Head of caudate nucleus (tissue), 42 donors: ENCODE measurements around the gene PPP1CB.
A peak's percentile ranks its signal among the peaks of the same experiment; 100 is the strongest.
"Not testable (repeated sequence)": the region's sequence is repeated elsewhere in the genome, so short reads cannot be mapped to it uniquely, and the experiment has no call there.

Source experiments
- DNase-seq, 42 donors: peaks; one replicate each; pipeline versions ENCODE4 v3.0.0 to v3.0.0-alpha.2; 2020 to 2021; ENCODE audit warnings: mixed read lengths in 7 of 42
- intact Hi-C: fragments of 100-400 bp; cut with DNase I; formaldehyde crosslinking; loops from one replicate; pipeline ENCODE4 v1.15.0; 2022

PPP1CB gene

DNA sequence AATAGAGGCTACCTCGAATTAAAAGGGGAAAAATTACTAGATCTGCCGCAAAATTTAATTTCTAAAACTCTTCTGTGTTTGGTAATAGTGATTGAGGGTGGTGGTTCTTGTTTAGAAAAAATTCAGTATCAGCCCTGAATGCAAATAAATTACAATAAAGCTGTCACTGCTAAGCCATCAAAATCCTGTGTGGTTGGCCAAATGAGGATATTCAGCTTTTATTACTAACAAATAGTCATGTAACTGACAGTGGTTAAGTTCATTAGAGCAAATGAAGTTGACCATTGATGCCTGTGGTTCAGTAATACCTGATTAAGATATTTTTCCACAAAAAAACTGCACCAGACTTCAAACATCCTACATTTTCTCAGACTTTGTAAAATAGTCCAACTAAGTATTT is 14.4 kb downstream of the PPP1CB start:
- no peak for DNase-seq
- intact Hi-C loops: no loop called here

DNA sequence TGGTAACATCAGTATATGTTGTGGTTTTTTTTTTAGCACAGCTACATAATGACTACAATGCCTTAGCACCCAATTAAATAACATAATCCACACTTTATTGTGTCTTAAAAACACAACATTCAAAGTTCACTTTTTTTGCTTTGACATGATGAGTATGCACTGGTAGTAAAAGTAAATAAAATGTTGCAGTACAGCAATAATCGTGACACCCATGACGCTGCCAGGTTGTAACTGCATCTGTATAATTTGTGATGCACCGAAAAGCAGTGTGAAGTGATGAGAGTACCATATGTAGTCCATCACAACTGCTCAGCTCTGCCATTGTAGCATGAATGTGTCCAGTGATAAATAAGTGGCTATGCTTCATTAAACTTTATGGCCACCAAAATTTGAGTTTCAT is 15.7 kb downstream of the PPP1CB start:
- intact Hi-C loops: no loop called here
- no peak for DNase-seq

DNA sequence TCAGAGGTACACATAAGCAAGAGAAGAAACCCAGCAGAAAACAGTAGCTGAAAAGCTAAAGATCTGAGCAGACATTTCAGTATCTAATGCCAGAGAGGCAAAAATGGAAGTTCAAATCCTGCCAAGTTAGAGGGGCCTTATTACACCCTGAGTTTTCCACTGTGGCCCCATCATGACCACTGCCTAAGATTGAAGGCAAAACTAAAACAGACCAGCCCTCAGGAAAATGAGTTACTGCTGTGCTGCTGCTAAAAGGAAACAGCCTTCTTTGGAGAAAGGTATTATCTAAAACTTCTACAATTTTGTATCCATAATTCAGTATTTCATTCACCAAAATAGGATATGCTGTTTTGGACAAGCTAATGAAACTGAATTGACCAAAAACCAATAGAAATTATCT is 16.8 kb downstream of the PPP1CB start:
- intact Hi-C loops: no loop called here
- DNase-seq: no peak

DNA sequence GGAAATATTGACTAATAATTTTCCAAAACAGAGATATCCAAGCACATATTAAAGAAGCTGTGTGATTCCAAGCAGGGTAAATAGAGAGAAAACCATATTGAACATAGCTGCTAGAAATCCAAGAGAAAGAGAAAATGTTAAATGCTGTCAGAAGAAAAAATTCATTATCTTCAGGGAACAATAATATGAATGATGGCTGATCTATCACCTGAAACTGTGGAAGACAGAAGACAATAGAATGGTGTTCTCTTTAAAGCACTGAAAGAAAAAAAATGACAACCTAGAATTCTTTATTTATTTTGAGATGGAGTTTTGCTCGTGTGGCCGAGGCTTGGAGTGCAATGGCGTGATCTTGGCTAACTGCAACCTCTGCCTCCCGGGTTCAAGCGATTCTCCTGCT is 17.3 kb downstream of the PPP1CB start:
- no peak for DNase-seq
- intact Hi-C loops: no loop called here

DNA sequence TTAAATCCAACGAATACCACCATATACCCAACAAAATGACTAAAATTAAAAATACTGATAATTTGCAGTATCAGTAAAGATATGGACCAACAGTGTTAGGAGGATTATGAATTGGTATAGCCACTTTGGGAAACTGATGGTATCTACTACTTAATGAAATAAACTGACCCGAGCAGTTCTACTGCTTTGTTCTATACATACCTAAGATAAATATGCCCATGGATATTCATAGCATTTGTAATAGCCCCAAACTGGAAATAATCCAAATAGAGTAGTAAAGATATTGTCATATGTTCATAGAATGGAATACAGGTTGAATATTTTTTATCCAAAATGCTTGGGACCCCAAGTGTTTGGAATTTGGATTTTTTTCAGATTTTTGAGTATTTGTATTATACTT is 20.7 kb downstream of the PPP1CB start:
- intact Hi-C loops: no loop called here
- no peak for DNase-seq

DNA sequence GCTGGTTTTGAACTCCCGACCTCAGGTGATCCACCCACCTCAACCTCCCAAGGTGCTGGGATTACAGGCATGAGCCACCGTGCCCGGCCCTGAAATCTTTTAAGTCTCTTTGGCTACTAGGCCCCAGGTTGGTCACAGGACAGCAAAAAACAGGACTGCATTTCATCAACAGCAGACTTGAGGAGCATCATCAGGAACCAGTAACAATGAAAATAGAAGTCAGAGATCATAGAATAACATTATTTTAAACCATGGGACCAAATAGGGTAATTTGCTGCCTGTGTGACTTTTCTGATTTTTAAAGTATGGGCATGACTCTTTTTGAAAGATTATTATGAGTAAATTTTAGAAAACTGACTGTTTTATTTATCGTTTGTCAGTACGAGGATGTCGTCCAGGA is 24.8 kb downstream of the PPP1CB start:
- DNase-seq: no peak
- intact Hi-C loops: no loop called here

DNA sequence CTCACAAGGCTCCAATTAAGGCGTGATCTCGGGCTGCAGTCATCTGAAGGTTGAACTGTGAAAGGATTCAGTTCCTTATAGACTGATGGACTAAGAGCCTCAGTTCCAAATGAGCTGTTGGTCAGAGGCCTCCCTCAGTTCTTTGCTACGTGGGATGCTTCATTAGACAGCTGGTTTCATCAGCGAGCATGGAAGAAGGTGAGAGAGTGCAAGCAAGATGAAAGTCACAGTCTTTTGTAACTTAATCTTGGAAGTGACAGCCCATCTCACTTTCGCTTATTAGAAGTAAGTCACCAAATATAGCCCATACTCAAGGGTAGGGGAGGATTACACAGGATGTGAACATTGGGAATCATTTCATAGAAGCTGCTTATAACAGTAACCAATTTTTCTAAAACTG is 26.8 kb downstream of the PPP1CB start:
- intact Hi-C loops: no loop called here
- no peak for DNase-seq

DNA sequence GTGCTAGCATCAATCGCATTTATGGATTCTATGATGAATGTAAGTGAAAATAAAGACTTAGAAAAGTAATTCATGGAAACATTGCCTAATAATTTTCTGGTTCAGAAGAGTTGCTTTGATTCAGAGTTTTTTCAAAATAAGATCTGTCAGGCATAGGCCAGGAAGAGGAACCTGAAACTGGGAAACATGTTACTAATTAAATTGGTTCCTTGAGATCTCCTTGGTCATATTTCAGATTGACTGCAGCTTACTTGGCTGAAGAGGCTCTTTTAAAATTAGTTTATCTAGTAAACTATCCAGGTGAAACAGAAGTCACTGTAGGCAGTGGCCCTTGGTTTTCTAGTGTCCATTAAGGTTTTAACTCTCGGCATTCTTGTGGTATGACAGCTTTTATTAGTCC is 27.4 kb downstream of the PPP1CB start:
- intact Hi-C loops: no loop called here
- no peak for DNase-seq

DNA sequence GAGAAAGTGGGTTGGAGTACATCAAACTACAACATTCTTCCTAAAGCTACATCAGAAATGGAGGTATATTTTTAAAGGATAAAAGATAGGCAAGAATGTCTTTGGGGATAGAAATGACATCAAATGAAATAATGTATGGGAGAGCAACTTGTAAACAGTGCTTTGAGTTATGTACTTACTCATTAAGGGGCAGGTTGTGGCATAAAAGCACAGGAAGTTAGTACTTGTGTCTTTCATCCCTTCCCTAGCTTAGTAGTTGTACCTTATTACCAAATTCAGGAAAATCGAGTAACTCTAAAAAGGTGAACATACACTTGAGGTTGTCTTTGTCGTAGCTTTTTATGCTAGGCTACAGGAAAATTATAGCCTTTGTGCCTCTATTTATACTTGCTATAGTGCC is 28.9 kb downstream of the PPP1CB start:
- intact Hi-C loops: no loop called here
- DNase-seq: no peak

DNA sequence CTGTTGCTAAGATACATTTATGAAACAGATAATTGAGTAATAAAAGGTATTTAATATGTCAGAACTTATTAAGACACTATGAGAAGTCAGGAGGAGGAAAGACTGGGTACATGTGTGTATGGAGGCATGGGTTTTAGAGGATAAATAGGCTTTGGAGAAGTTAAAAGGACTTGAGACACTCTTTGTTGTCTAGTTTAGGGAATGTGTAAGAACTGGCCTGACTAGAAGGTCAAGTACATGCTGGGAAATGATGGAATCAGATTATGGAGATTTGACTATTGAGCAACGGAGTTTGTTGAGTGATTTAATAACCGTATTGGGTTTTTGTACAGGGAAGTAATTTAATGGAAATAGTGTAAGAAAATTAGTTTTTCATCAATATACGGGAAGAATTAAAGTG is 30.8 kb downstream of the PPP1CB start:
- intact Hi-C loops: no loop called here
- DNase-seq: no peak

DNA sequence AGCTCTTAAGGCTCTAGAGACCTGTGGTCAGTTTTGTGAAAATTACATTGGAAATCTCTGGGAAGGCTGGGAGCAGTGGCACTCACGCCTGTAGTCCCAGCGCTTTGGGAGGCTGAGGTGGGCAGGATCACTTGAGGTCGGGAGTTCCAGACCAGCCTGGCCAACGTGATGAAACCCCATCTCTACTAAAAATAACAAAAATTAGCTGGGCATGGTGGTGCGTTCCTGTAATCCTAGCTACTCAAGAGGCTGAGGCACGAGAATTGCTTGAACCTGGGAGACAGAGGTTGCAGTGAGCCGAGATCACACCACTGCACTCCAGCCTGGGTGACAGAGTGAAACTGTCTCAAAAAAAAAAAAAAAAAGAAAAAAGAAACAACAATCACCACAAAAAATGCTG is 32.9 kb downstream of the PPP1CB start:
- DNase-seq, intact Hi-C loops: not testable (repeated sequence)

DNA sequence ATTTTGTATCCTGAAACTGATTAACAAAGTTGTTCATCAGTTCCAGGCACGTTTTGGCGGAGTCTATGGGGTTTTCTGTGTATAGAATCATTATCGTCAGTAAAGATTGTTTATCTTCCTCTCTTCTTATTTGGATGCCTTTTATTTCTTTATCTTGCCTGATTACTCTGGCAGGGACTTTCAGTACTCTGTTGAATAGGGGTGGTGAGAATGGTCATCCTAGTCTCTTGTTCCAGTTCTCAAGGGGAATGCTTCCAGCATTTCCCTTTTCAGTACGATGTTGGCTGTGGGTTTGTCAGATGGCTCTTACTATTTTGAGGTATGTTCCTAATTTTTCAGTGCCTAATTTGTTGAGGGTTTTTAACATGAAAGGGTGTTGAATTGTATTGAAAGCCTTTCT is 45.0 kb downstream of the PPP1CB start:
- intact Hi-C loops: no loop called here
- DNase-seq: no peak

DNA sequence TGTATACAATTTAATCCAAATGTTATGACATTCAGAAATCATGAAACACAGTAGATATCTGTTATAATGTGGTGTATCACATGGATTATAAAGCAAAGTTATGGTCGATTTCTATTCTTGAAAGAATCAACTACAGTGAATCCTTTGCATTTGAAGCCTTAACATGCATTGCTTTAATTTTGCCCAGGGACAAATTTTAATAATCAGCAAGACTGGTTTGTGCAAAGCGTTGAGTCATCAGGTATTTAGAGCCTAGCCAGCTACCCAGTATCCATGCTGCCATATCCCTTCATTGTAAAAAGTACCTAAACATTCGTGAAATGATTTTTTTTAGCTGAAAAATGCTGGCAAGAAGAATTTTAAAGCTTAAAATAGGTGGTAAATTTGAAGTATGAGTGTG is 50.1 kb downstream of the PPP1CB start:
- no peak for DNase-seq
- intact Hi-C loops: no loop called here

DNA sequence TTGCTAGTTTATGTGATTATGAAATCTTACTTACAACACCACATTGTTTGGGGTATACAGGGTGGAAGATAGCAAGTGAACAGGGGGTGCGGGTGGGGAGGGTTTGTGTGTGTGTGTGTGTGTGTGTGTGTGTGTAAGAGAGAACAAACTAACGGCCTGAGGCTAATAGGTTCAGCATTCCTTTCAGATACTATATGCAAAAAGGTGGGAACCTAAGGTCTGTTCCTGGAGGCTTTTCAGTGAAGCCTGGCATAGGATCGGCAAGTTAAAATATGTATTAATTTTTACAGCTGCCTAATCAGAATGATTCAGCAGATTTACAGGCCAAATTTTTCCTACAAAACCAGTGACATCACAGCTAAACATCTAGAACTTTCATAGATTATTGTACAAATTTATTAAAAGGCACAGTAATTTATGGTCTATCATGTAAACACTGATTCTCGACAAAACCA is 51.4 kb downstream of the PPP1CB start:
- no peak for DNase-seq
- intact Hi-C loops: no loop called here

DNA sequence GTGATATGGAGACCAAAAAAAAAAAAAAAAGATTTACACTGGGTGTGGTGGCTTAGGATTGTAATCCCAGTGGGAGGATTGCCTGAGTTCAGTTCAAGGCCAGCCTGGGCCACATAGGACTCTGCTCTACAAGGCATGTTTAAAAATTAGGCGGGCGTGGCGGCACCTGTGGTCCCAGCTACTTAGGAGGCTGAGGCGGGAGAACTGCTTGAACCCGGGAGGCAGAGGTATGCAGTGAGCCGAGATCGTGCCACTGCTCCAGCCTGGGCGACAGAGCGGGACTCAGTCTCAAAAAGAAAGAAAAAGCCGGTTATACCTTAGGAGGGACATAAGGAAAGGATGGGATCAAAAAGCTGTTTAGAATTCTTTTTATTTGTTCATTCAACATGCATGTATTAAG is 58.3 kb downstream of the PPP1CB start:
- intact Hi-C loops: no loop called here
- peak in 4 of 42 donors; percentile 13 to 38 (median 26) for DNase-seq

DNA sequence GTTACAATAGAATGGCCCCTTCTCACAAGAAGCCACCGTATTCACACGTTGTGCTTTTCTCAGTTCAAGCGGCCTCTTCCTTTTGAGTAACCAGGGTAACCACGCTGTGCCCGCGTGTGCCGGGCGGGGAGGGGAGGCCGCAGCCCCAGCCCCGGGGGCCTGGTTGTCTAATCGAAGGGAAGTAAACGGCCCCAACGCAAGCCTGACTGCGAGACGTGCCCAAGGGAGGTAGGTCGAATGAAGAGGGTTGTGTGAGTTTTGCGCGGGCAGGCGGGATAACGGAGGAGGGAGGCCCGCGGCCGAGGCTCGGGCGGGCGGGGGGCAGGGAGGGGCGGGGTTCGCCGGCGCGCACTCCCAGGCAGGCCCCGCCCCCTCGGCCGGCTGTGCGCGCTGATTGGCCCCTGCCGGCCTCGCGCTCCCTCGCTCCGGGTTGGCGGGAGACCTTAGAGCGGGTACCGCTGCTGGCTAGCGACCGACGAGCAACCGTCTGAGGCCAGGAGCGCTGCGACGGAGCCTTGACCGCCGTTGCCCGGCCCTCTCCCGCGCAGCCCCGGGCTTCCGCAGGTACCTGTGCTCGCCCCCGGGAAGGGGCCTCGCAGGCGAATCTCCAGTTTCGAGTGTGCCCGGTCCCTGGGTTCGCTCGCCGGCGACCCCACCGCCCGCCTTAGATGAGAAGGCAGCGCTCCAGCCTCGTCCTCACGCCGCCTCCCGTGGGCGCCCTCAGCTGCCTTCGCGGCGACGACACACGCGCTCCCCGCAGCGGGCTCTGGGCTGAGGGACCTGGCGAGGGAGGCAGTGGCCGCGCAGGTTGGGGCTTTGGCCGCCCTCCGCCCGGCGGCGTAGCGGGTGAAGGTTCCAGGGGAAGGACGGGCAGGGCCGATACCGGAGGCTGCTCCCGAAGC is 59.0 kb downstream of the PPP1CB start, which contains the start of gene SPDYA:
Gene SPDYA, plus strand, starts transcription at position 451 of the 902 bp plus-strand sequence. CDS start 5,181 bp downstream, outside the sequence.
- intact Hi-C loops: no loop called here
- peak; percentile 17 to 85 (median 72) for DNase-seq

DNA sequence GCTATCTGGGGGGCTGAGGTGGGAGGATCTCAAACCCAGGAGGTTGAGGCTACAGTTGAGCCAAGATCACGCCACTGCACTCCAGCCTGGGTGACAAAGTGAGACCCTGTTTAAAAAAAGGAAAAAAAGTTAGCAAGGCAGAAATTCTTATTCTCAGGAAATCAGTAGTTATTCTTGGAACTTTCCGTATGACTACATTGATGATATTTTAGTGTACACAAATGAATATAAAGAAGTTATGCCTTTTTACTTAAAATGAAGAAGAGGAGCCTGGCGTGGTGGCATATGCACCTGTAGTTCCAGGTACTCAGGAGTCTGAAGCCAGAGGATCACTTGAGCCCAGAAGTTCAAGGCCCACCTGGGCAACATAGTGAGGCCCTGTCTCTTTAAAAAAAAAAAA is 66.4 kb downstream of the PPP1CB start:
- intact Hi-C loops: no loop called here

DNA sequence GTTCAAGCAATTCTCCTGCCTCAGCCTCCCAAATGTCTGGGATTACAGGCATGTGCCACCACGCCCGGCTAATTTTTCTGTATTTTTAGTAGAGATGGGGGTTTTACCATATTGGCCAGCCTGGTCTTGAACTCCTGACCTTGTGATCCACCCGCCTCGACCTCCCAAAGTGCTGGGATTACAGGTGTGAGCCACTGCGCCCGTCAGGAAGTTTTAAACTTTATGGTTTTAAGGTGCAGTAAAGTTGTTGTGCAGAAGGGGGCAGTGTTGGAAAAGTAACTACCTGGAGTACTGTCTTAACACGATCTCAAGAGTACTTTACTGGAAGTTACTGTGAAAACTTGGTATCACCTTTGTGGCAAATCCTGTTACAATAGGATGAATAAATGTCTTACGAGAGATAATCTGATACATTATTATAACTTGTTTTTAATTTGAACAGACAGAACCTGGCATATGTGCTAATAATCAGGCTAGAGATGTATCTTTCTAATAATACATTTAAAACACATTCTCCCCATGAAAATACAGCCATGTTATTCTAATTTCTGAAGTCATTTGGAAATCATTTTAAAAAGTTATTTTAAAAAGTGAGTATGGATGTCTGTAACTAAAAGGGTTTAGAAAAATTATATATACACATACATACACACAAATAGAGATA is 69.8 kb downstream of the PPP1CB start:
- peak in 22 of 42 donors; percentile 17 to 82 (median 54) for DNase-seq
- intact Hi-C loops: no loop called here

More for the DNA sequence above, 66.4 kb downstream of the PPP1CB start:
- DNase-seq: no peak

DNA sequence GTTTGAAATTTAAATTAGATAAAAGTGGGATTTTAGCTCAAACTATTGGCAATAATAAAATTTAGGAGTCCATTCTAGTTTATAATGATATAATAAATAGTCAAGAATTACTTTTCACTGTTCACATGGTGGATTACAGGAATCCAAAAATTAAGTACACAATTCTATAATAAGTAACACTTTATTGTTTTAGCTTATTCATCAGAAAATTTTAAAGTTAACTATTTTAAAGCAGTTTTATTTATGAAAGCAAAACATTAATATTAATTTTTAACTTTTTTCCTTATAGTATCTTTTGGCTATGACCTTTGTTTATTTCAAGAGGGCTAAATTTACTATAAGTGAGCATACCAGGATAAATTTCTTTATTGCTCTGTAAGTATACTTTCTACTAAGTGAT is 70.4 kb downstream of the PPP1CB start:
- intact Hi-C loops: no loop called here
- DNase-seq: no peak

DNA sequence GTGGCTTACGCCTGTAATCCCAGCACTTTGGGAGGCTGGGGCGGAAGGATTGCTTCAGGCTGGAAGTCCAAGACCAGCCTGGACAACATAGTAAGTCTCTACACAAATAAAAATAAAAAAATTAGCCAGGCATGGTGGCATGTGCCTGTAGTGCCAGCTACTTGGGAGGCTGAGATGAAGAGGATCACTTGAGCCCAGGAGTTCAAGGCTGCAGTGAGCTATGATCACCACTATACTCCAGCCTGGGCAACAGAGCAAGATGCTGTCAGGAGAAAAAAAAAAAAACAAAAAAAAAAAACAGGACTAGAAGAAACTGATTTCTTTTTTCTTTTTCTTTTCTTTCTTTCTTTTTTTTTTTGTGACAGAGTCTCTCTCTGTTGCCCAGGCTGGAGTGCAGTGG is 72.6 kb downstream of the PPP1CB start:
- no peak for DNase-seq
- intact Hi-C loops: no loop called here

DNA sequence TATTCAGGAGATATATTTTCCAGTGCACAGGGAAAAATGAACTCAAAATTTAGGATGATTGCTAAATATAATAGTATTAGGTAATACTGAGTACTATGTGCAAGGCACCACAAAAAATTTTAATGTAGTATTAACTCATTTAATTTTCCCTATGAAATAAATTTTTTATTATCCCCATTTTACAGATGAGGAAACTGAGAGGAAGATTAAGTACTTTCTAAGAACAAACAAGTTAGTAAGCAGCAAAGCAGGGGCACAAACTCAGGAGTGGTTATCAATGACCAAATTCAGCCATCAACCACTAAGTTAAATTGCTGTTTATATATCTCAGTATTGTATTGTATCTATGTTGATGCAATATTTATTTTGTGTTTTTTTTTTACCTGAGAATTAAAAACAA is 73.2 kb downstream of the PPP1CB start:
- DNase-seq: no peak
- intact Hi-C loops: no loop called here
